NCI-H1092 treated with DMSO at 0.1 percent for 48 hours (cell line): ENCODE results near the gene S1PR3.

Experiments used
- DNase-seq: peaks from one replicate; lab custom pipeline; 2025; lab: John Stamatoyannopoulos, UW

The S1PR3 gene

GRCh38 chr9:88969646-88970373 is 21.5 kb upstream of the S1PR3 start:
- no peak for DNase-seq

- DNase-seq: no peak
These were observed 19.9 kb upstream of the S1PR3 start for GRCh38 chr9:88971131-88971960.

- no peak for DNase-seq
These were observed 18.9 kb upstream of the S1PR3 start for GRCh38 chr9:88972401-88972800.

- DNase-seq: no peak
These were observed 17.8 kb upstream of the S1PR3 start for GRCh38 chr9:88973281-88974045.

- DNase-seq: no peak
These were observed 16.6 kb upstream of the S1PR3 start for GRCh38 chr9:88974641-88975040.

- DNase-seq: no peak
These were observed 15.0 kb upstream of the S1PR3 start for GRCh38 chr9:88975966-88976889.

- no peak for DNase-seq
These were observed 14.4 kb upstream of the S1PR3 start for GRCh38 chr9:88976890-88977257.

GRCh38 chr9:88978034-88978433 is 13.2 kb upstream of the S1PR3 start:
- DNase-seq: no peak

- DNase-seq: no peak
These were observed 12.2 kb upstream of the S1PR3 start for GRCh38 chr9:88979021-88979420.

- DNase-seq: no peak
These were observed 11.5 kb upstream of the S1PR3 start for GRCh38 chr9:88979791-88980190.

- no peak for DNase-seq
These were observed 10.5 kb upstream of the S1PR3 start for GRCh38 chr9:88980740-88981203.

GRCh38 chr9:88983865-88984542 is 7.3 kb upstream of the S1PR3 start:
- DNase-seq: no peak

GRCh38 chr9:88984543-88984883 is 6.8 kb upstream of the S1PR3 start:
- no peak for DNase-seq

GRCh38 chr9:88985616-88986015 is 5.7 kb upstream of the S1PR3 start:
- no peak for DNase-seq

GRCh38 chr9:88986776-88987175 is 4.5 kb upstream of the S1PR3 start:
- no peak for DNase-seq

GRCh38 chr9:88987661-88988060 is 3.6 kb upstream of the S1PR3 start:
- DNase-seq: no peak

GRCh38 chr9:88988796-88989641 is 2.2 kb upstream of the S1PR3 start:
- DNase-seq: no peak

GRCh38 chr9:88990041-88990728 is 1.1 kb upstream of the S1PR3 start:
- DNase-seq: no peak

GRCh38 chr9:88990729-88991065 is 571 bp upstream of the S1PR3 start:
- no peak for DNase-seq

GRCh38 chr9:88992556-88992955 is 1.3 kb downstream of the S1PR3 start:
- DNase-seq: no peak
